OCI-LY3 (cell line): ENCODE data around the gene SFT2D1.
A peak's percentile ranks its signal among the peaks of the same experiment; 100 is the strongest.

Source experiments
- H2AFZ ChIP-seq: fragments of 200-600, 300-600 bp; shearing (Covaris generic); 2 replicates; pipeline ENCODE4 v1.6.0; 2014; ENCODE audit warnings: antibody characterized with exemption, low read depth, low read length
- H3K27ac ChIP-seq: fragments of 200-600, 300-600 bp; sonication (generic); 2 replicates; pipeline ENCODE4 v1.5.1; 2014; ENCODE audit warnings: mild to moderate bottlenecking, low read length, moderate library complexity, mixed read lengths
- H3K27me3 ChIP-seq: fragments of 200-600, 300-600 bp; sonication (generic); 2 replicates; pipeline ENCODE4 v1.6.1; 2014; ENCODE audit warnings: low read depth, low read length, mixed read lengths
- H3K36me3 ChIP-seq: fragments of 200-600, 300-600 bp; sonication (generic); replicated peaks from 2 replicates; pipeline ENCODE3; 2014; ENCODE audit warnings: low read depth, low read length, mixed read lengths
- H3K4me1 ChIP-seq: fragments of 300-600, 200-600 bp; sonication (generic); 2 replicates; pipeline ENCODE4 v1.6.1; 2014; ENCODE audit warnings: low read length, mixed read lengths
- H3K4me2 ChIP-seq: fragments of 200-600, 300-600 bp; sonication (generic); 2 replicates; pipeline ENCODE4 v1.6.1; 2014; ENCODE audit warnings: low read length, mixed read lengths
- H3K4me3 ChIP-seq: fragments of 300-600, 200-600 bp; sonication (generic); 2 replicates; pipeline ENCODE4 v1.5.1; 2014; ENCODE audit warnings: antibody characterized with exemption, mild to moderate bottlenecking, low read length, moderate library complexity
- H3K79me2 ChIP-seq: fragments of 300-600, 200-600 bp; shearing (Covaris generic); 2 replicates; pipeline ENCODE4 v1.6.1; 2014; ENCODE audit warnings: mild to moderate bottlenecking, low read length, mixed read lengths
- H3K9ac ChIP-seq: fragments of 300-600, 200-600 bp; shearing (Covaris generic); 2 replicates; pipeline ENCODE4 v1.6.0; 2014; ENCODE audit warnings: mild to moderate bottlenecking, low read length, moderate library complexity
- H3K9me3 ChIP-seq: fragments of 200-600, 300-600 bp; shearing (Covaris generic); 2 replicates; pipeline ENCODE4 v1.6.1; 2014; ENCODE audit warnings: low read length, mixed read lengths; ENCODE audit not compliant: insufficient read depth
- H4K20me1 ChIP-seq: fragments of 200-600, 300-600 bp; sonication (generic); 2 replicates; pipeline ENCODE4 v1.6.1; 2016; ENCODE audit warnings: low read length, mixed read lengths; ENCODE audit not compliant: insufficient read depth
- CTCF ChIP-seq: fragments of 200-600, 300-600 bp; sonication (generic); IDR thresholded peaks from 2 replicates; pipeline ENCODE4 v1.5.1; 2014; ENCODE audit warnings: antibody characterized with exemption, low read length, low read depth
- EZH2phosphoT487 ChIP-seq: fragments of 200-600 bp; shearing (Covaris generic); IDR thresholded peaks from 2 replicates; pipeline ENCODE4 v1.6.1; 2018; ENCODE audit warnings: antibody characterized with exemption, mixed run types, low read depth

The SFT2D1 gene

GRCh38 chr6:166381733-166382499 is 39.6 kb upstream of the SFT2D1 start:
- peaks cover 4% of the 10 kb centered on the region; the same call in 1 of the 2 replicates for H3K79me2 ChIP-seq
- no peaks in the 10 kb centered on the region for H3K27me3 ChIP-seq
- no peaks in the 10 kb centered on the region for H3K9me3 ChIP-seq
- H4K20me1 ChIP-seq = no peaks in the 10 kb centered on the region
- H3K4me2 ChIP-seq = peak overlapping the region; percentile 89
- no peak for TF ChIP-seq EZH2phosphoT487
- peak; percentile 63 for TF ChIP-seq CTCF
- H3K4me3 ChIP-seq = peak overlapping the region; percentile 97
- H3K36me3 ChIP-seq = no peaks in the 10 kb centered on the region
- peaks cover 3% of the 10 kb centered on the region; the same call in 1 of the 2 replicates for H3K4me1 ChIP-seq
- H3K27ac ChIP-seq = no peak overlapping the region; the same call in 1 of the 2 replicates
- peak overlapping the region; percentile 100 for H2AFZ ChIP-seq
- H3K9ac ChIP-seq = peak overlapping the region; percentile 69

- H3K27me3 ChIP-seq = no peaks in the 10 kb centered on the region
- H2AFZ ChIP-seq = peak overlapping the region; percentile 100
- H3K9me3 ChIP-seq = no peaks in the 10 kb centered on the region
- peaks cover 4% of the 10 kb centered on the region; the same call in 1 of the 2 replicates for H3K79me2 ChIP-seq
- H3K4me3 ChIP-seq = peak overlapping the region; percentile 97
- H3K27ac ChIP-seq = no peak overlapping the region; the same call in 1 of the 2 replicates
- H3K4me1 ChIP-seq = peaks cover 3% of the 10 kb centered on the region; the same call in 1 of the 2 replicates
- peak overlapping the region; percentile 89 for H3K4me2 ChIP-seq
- TF ChIP-seq EZH2phosphoT487 = no peak
- no peak for TF ChIP-seq CTCF
- peak overlapping the region; percentile 69 for H3K9ac ChIP-seq
- no peaks in the 10 kb centered on the region for H4K20me1 ChIP-seq
- no peaks in the 10 kb centered on the region for H3K36me3 ChIP-seq
These were observed 39.0 kb upstream of the SFT2D1 start for GRCh38 chr6:166381381-166381732.

GRCh38 chr6:166379800-166380199 is 37.5 kb upstream of the SFT2D1 start:
- Histone ChIP-seq H3K79me2 (peaks cover 4% of the 10 kb centered on the region; the same call in 1 of the 2 replicates), H3K9me3 (no peaks in the 10 kb centered on the region), H4K20me1 (no peaks in the 10 kb centered on the region), H3K27ac (no peak overlapping the region), H3K27me3 (no peaks in the 10 kb centered on the region), H3K4me2 (no peak overlapping the region), H3K4me3 (no peak overlapping the region), H2AFZ (no peak overlapping the region), H3K4me1 (peaks cover 3% of the 10 kb centered on the region; the same call in 1 of the 2 replicates), H3K36me3 (no peaks in the 10 kb centered on the region), H3K9ac (no peak overlapping the region)
- no peak for TF ChIP-seq EZH2phosphoT487
- no peak for TF ChIP-seq CTCF

- H3K36me3 ChIP-seq = no peaks in the 10 kb centered on the region
- TF ChIP-seq EZH2phosphoT487 (no peak), CTCF (no peak)
- no peak overlapping the region for H2AFZ ChIP-seq
- H3K4me2 ChIP-seq = no peak overlapping the region
- no peaks in the 10 kb centered on the region for H3K9me3 ChIP-seq
- H3K4me3 ChIP-seq = no peak overlapping the region
- peaks cover 4% of the 10 kb centered on the region; the same call in 1 of the 2 replicates for H3K79me2 ChIP-seq
- H3K27me3 ChIP-seq = no peaks in the 10 kb centered on the region
- H3K27ac ChIP-seq = no peak overlapping the region
- peaks cover 3% of the 10 kb centered on the region; the same call in 1 of the 2 replicates for H3K4me1 ChIP-seq
- H4K20me1 ChIP-seq = no peaks in the 10 kb centered on the region
- H3K9ac ChIP-seq = no peak overlapping the region
These were observed 36.8 kb upstream of the SFT2D1 start for GRCh38 chr6:166379103-166379586.
